HL-60 (cell line): Measurements from ENCODE around the gene MGAT4C.

Source experiments
- POLR2AphosphoS5 ChIP-seq: IDR thresholded peaks from 2 replicates; pipeline ENCODE4 v1.6.1; 2012; ENCODE audit warnings: low read depth
- TF ChIP-seq, protein P1 (sequence below): IDR thresholded peaks from one replicate; pipeline ENCODE4 v1.5.1; 2011; ENCODE audit warnings: low read length, control low read depth, inconsistent platforms; ENCODE audit not compliant: insufficient read depth

DNA sequence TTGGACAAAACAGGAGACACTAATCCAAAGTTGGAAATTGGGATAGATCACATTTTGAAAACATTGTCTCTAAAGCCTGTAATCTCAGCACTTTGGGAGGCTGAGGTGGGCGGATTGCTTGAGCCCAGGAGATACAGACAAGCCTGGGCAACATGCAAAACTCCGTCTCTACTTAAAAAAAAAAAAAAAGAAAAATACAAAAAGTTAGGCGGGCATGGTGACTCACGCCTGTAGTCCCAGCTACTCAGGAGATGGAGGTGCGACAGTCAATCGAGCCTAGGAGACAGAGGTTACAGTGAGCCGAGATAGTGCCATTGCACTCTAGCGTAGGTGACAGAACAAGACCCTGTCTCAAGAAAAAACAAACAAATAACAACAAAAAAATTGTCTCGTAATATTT lies 152.1 kb downstream of the MGAT4C start:
- TF ChIP-seq POLR2AphosphoS5, result no peak
- TF ChIP-seq, protein P1, sequence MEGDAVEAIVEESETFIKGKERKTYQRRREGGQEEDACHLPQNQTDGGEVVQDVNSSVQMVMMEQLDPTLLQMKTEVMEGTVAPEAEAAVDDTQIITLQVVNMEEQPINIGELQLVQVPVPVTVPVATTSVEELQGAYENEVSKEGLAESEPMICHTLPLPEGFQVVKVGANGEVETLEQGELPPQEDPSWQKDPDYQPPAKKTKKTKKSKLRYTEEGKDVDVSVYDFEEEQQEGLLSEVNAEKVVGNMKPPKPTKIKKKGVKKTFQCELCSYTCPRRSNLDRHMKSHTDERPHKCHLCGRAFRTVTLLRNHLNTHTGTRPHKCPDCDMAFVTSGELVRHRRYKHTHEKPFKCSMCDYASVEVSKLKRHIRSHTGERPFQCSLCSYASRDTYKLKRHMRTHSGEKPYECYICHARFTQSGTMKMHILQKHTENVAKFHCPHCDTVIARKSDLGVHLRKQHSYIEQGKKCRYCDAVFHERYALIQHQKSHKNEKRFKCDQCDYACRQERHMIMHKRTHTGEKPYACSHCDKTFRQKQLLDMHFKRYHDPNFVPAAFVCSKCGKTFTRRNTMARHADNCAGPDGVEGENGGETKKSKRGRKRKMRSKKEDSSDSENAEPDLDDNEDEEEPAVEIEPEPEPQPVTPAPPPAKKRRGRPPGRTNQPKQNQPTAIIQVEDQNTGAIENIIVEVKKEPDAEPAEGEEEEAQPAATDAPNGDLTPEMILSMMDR, result no peak
